Activated CD8-positive, alpha-beta memory T cell treated with anti-CD3 and anti-CD28 coated beads for 24 hours (primary cell): ENCODE data around the gene HOMER3.

Experiments used
- DNase-seq: peaks from one replicate; pipeline ENCODE4 v3.0.0-alpha.2; 2020

Gene HOMER3

GRCh38 chr19:18900700-18901481 is 40.1 kb downstream of the HOMER3 start:
- no peak for DNase-seq

DNA sequence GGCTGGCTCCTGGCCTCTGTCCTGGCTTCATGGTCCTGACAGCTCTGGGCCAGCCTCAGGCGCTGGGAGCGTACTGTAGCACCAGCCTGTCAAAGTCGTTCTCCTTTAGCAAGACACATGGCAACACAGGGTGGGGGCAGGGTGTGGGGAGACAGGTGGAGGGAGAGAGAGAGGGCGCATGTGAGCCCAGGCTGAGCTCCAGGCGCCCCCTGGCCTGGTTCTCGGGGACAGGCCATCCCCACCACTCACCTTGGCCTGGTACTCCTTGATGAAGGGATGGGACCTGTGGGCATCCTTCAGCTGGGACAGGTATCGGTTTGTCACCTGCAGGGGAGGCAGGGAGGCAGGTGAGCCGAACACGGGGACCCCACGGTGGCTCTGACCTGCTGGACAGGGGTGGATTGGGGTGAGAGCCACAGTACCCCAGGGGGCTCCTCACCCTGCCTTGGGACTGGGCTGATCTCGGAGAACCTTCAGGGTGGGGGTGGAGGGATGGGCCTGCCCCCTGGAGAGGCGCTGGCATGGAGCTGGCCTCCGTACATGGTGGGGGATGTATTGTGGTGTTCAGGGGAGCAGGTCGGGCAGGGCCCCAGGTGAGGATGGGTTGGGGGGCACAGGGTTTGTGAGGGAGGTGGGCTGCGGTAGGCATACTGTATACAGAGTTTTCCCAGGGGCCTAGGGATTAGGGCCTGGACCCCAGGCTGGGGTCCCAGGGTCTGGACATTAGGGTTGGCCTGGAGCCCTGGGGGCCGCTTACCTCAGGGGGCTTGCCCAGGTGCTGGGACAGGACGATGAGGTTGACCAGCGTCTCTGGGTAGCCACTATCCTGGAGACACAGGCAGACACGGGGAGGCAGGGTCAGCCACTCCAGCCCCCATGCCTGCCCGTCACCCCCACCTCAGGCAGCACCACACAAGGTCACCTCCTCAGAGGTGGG is 41.1 kb downstream of the HOMER3 start:
- no peak for DNase-seq

DNA sequence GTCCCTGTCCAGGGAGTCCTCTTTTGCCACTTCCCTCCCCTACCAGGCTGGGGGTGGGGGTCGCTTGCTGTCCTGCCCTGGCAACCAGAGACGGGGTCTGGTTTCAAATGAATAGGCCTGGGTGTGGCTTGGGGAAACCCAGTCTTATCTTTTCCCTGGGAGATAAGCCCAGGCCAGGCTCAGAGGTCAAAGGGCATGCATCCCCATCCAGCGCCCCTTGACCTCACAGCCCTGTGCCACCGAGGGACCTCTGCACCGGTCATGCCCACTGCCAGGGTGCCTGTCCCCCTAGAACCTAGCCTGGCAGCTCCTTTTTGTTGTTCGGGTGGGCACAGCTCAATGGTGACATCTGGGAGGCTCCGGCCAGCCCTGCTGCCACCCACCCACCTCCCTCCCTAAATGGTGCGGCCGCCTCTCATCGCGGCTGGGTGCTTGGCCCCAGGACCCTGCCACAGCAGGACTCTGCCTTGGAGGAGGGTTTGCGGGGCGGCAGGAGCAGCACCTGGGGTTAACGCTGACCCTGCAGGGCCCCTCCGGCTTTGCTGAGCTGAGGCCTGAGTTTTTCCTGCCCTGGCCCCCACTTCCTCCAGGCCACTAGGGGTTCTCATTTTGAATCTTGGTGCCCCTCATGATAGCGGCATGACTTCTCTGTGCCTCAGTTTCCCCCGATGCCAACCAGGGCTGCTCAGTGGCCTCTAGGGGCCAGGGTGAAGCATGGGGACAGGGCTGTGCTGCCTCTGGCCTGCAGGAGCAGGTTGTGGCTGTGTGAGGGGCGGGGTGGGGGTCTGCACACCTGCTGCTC is 42.2 kb downstream of the HOMER3 start:
- no peak for DNase-seq

DNA sequence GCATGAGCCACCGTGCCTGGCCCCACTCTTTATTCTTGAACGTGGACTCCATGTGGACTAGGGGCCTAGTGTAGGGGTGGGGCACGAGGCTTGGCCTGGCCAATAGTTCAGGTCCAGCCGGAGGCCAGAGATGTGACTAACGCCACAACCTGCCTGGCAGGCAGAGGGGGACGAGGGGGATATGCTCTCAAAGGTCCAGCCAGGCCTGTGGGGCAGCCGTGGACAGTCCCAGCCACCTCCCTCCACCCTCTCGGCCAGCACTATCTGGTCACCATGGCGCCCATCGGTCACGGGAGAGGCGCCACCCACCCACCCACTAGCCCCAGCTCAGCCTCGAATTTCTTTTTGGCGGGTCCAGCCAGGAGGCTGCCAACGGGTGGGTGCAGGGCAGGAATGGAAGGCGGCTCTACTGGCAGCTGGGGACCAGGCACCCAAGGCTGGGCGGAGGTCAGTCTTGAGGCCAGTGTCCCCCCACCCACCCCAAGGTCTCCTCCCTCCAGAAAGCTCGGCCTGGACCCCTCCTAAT is 42.9 kb downstream of the HOMER3 start:
- no peak for DNase-seq

DNA sequence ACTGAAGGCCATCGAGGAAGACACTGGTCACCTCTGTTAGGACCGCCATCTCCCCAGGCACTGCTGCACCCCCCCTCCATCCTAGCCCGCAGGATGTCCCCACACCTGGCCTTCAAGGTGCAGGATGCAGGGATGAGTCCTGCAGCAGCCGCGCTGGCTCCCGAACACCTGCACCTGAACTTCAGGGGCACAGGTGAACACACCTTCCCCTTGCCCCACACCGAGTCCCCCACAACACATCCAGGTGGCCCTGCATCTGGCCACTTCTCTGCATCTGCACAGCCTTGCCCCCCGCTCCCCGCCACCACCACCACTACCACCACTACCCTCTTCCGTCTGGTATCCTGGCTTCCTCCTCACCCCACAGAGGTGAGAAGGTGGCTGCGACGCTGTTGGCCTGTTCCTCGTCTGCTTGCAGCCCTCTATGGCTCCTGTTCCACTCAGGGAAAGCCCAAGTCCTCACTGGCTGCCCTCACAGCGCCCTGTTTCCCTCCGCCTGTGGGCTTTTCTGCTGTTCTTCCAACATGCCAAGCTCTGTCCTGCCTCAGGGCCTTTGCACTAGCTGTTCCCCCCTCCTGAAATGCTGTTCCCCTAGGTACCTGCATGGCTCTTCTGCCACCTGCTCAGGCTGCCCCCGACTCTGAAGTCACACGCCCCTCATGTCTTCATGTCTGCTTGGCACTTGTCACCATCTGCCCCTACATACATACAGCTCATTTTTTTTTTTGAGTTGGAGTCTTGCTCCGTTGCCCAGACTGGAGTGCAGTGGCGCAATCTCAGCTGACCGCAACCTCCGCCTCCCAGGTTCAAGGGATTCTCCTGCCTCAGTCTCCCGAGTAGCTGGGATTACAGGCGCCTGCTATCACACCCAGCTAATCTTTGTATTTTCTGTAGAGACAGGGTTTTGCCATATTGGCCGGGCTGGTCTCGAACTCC is 43.7 kb downstream of the HOMER3 start:
- DNase-seq: no peak

DNA sequence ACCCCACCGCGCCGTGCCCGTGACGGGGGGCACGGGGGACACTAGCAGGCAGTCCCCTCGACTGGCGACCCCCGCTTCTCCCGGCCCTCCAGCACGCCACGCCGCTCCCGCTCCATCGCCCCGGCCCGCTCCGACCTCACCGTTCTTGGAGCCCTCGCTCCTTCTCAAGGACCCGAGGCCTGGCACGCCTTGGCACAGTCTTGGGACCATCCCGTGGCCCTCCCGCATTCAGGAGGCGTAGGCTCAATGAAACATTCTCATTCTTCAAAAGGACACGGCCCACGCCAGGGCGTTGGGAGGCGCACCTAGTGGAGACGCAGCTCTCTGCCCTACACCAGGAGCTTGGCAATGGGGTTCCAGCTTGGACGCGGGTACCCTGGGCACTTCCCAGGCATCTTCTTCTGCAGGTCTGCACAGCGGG is 44.6 kb downstream of the HOMER3 start:
- no peak for DNase-seq

GRCh38 chr19:18895824-18896341 is 45.1 kb downstream of the HOMER3 start, which contains the start of gene CERS1:
CERS1 (minus strand) TSS chr19:18896158; CDS start chr19:18896072, 86 bp downstream.
- no peak for DNase-seq

- DNase-seq: no peak
Measured at GRCh38 chr19:18895038-18895823, 45.8 kb downstream of the HOMER3 start.

DNA sequence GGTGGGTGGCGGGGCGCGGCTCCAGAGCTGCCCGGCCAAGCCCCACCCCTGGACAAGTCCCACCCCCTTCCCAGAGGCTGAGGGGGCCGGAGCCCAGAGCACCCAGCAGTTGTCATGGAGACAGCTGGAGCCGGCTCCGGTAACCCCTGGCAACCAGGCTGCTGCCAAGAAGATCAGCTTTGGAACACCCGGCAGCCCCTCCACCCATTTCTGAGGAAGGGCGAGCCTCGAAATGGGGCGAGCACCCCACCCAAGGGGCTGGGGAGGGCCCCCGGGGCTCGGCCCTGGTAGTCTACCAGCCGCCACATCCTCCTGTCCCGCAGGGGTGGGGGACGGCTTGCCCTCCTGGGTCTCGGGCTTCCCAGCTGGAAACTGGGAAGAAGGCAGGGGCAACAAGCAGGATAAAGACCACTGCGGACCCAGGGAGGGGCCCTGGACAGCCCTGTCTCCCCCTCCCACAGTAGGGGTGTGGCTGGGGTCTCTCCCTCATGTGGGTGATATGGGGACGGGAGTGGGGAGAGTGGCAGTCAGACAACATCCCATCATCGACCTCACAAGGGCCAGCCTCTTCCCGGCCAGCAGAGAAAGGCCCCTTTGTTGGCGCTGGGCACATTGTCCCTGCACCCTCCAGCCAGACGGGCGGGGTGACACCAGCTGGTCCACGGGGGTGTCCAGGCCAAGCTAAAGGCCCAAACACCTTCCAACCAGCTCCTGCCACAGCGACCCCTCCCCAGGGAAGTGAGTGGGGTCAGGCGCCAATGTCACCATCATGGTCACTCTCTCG is 46.6 kb downstream of the HOMER3 start:
- no peak for DNase-seq

DNA sequence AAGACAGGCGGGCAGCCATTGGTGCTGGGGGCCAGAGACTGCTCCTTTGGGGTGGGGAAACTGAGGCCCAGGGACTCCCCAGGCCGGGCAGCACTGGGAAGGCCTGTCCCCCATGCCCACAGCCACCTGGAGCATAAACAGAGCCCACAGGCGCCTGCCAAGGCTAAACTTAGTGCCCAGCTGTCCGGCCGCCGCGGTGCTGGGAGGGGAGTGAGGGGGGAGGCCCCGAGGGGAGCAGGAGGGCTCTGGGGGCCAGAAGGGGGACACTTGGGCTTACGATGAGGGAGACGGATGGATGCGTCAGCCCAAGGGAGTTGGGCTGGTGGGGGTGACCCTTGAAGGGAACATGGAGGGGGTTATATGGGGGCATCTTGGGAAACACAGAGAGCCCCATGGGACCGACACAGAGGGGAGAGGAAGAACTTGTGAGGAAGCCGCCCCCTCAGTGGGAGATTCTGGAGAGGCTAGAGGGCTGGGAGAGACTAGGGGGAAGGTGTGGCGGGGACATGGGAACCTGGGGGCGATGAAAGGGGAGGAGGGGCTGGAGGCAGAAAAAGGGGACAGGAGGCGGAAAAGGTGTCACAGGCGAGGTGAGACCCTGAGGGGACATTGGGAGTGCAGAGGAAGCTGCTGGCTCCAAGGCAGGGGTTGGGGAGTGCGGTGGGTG is 47.3 kb downstream of the HOMER3 start:
- no peak for DNase-seq

DNA sequence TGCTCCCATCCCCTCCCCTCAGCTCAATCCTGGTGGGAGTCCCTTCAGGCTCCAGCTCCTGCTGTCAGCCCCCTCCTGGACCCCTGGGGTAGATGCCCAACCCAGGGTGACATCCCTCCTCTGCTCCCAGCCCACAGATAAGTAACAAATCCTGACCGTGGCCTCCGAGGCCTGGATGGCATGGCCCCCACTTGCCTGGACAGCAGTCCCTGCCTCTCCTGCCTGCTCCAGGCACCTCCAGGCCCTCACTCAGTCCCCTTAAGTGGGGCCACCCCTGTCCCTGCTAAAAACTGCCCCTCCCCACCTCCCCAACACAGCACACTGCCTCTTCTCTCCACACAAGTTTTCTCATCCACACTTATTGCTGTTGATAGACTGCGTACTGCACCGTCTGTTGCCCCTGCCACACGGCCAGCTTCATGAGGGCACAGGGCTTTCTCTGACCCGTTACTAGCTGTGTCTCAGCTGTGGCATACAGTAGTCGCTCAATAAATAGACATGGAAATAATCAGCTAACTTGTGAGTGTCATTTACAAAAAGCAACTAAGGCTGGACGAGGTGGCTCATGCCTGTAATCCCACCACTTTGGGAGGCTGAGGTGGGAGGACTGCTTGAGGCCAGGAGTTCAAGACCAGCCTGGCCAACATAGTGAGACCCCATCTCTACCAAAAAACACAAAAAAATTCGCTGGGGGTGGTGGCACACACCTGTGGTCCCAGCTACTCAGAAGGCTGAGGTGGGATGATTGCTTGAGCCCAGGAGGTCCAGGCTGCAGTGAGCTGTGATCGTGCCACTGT is 50.9 kb downstream of the HOMER3 start:
- DNase-seq: no peak

DNA sequence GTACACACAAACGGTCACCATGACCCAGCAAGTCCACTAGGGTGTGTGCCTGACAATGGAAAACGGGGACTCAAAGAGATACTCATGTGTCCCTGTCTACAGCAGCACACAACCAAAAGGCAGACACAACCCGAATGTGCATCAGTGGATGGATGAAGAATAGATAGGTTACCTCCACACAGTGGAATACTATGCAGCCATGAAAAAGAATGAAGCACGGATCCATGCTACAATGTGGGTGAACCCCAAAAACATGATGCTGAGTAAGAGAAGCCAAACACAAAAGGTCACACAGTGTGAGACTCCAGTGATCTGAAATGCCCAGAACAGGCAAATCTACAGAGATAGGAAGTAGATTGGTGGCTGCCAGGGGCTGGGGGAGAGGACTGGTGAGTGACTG is 54.0 kb downstream of the HOMER3 start:
- DNase-seq: no peak

DNA sequence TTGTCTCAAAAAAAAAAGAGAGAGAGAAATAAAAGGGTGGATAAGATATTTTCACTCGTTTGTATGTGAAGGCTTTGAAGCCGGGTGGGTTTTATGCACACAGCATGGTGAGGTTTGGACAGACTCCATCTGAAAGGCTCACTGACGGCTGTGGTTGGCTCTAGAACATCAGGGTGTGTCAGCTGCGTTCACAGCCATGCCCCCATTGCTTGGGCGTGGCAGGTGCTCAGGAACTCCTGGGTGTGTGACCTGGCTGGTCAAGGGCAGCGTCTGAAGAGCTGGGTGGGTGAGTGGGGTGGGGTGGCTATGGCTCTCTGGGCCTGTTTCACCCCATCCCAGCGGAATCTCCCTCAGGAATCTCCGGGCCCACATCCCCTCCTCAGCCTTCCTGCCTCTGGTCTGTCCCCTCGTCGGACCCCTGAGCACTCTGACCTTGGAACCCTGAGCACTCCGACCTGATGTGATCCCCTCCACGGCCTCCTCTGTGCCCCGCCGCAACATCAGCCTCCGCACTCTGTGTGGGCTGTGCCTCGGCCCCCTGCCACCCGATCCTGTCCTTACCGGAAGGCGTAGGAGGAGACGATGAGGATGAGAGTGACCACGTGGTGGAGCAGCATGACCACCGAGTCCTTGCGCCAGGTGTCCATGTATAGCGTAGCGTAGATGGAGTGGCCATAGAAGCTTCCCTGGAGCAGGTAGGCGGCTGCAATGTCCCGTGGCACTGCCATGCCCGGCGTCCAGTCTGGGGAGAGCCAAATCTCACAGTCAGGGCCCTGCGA is 57.3 kb downstream of the HOMER3 start:
- DNase-seq: no peak

GRCh38 chr19:18881491-18881890 is 59.5 kb downstream of the HOMER3 start:
- DNase-seq: no peak

GRCh38 chr19:18879579-18880373 is 61.2 kb downstream of the HOMER3 start:
- DNase-seq: no peak
